ENCODE data around the gene SUGT1.
A peak's percentile ranks its signal among the peaks of the same experiment; 100 is the strongest.
"Not testable (repeated sequence)": the region's sequence is repeated elsewhere in the genome, so short reads cannot be mapped to it uniquely, and the experiment has no call there.

Gene SUGT1

DNA sequence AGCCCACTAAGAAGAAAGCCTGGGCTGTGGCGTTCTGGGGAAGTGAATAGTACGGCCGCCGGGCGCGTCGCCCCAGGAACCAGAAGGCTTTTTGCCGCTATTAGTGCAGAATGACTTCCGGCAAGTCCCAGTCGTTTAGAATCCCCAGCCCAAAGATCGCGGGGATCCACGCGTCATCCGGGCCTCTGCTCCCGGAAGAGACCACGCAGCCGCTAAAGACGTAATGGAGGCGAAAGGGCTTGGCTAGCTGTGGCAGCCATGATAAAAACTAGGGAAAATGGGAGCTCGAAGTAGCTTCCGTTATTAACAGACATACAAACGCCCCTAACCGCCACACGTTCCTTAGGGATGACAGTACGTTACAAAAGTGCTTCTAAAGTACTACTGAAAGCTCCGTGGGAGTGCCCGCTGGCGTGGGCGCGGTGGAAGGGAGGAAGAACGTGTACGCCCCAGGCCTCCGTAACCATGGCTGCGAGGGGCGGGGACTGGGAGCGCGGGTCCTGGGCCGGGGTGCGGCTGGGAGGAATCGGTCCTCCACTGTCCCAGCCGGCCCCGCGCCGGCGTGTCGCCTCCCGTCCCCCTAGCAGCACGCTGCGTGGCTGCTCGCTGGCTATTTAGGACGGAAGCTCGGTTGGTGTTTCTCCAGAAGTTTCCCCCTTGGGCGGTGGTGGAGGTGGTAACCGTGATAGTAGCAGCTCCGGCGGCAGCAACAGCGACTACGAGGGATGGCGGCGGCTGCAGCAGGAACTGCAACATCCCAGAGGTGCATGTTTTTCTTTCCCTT lies at the start of gene SUGT1:
TSS of gene SUGT1 (plus strand) at position 641 of the 784 bp plus-strand sequence. CDS start at position 726, 85 bp downstream.
- peak; percentile 93 for DNase-seq (ENCODE audit: low read depth)

DNA sequence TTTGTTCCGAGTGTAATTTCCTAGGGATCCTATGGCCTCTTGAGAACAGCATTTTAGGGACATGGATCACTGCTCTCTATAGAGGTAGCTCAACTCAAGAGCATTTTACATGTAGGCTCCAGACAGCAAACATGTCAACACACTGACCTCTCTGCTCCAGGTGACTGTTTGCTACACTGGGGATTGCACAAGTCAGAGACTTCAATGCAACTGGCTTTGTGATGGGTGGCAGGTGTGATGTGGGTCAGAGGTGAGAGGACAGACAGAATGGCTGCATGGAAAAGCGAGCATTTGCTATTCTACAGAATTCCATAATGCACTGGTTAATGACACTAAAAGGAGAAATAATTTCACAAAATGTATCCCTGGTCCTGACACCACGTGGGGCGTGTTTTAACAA lies 49.3 kb upstream of the SUGT1 start:
- not testable (repeated sequence) for DNase-seq (ENCODE audit: low read depth)

DNA sequence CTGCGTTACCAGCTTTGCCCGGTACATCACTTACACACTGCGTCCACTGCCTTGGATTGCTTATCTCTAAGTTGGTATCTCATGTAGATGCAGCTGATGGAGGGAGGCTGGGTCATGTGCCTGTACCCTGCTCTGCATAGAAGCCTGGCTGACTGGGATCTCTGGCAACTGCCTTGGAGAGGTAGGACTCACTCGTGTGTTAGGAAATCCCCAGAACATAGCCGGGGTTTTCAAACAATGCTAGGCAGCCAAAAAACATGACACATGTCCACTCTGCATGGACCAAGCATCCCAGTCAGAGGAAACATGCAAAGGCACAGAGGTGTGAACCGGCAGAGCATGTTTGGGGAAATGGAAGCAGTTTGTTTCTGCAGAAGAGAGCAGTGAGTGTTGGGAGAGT lies 46.5 kb upstream of the SUGT1 start:
- DNase-seq (ENCODE audit: low read depth), result not testable (repeated sequence)

DNA sequence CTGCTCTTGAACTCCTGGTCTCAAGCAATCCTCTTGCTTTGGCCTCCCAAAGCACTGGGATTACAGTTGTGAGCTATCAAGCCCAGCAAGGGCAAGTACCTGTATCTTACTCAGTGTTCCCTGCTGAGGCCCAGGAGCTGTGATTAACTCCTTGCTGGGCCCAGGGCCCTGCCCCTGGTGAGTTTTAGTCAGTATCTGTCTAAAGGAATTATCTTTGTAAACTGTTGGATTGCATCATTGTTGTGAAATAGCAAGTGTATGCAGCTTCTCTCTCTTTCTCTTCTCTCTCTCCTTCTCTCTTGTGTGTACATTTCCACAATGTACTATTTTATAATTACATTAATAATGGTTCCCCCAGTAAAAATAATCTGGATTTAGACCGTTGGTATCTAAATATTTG lies 45.8 kb upstream of the SUGT1 start:
- DNase-seq (ENCODE audit: low read depth), result not testable (repeated sequence)

DNA sequence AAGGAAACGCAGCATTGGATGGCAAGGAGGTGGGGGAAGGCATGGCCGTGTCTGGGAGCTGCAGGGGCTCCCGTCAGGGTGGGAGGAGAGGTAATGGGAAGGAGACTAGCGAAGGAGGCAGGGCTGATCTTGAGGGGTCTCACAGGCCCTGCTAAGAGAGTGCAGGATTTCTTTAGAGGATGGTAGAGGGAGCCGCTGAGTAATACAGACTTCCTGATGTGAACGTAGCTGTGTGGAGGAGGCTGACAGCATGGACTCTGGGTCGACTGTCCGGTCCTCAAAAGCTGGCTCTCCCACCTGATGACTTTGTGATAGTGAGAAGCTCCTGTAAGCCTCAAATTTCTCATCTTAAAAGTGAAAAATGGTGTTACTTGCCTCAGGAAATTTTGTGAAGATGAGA lies 44.5 kb upstream of the SUGT1 start:
- not testable (repeated sequence) for DNase-seq (ENCODE audit: low read depth)

DNA sequence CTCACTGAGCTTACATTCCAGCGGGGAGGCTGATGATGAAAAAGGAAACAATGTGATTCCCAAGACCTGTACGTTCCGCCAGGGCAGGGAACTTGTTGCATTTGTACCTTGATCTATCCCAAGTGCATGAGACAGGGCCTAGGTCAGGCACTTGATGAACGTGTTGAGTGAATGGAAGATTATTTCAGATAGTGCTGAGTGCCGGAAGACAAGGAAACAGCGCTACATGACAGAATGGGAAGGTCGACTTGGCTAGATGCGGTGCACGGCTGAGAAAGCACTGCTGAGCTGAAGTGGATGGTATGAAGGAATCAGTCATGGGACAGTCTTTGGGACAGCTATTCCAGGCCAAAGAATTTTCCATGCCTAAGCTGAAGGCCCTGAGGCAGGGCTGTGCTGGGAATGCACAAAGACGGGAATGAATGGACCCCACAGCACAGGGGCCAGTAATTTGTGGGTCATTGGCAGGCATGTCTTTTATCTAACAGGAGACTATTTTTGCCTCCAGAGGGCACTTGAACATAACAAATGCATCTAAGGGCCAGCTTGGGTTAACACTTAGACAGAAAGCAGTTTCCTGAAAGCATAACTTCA lies 43.5 kb upstream of the SUGT1 start:
- not testable (repeated sequence) for DNase-seq (ENCODE audit: low read depth)

DNA sequence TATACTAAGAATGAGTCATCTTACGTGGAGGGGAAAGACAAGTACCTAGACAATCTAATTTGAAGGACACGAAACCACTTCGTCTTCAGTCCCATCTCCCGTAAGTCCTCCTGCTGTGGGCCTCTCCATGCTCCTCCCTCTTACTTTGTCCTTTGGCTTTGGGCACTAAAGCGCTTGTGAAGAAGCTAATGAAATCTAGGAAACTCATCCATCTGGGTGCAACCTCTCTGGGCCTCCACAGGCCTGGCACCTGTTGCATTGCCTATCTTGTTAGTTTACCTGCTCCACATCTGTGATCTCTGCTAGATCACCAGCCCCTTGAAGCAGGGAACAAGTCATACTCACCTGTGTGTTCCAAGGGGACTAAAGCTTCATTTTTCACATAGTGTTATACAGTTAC lies 42.5 kb upstream of the SUGT1 start:
- not testable (repeated sequence) for DNase-seq (ENCODE audit: low read depth)

DNA sequence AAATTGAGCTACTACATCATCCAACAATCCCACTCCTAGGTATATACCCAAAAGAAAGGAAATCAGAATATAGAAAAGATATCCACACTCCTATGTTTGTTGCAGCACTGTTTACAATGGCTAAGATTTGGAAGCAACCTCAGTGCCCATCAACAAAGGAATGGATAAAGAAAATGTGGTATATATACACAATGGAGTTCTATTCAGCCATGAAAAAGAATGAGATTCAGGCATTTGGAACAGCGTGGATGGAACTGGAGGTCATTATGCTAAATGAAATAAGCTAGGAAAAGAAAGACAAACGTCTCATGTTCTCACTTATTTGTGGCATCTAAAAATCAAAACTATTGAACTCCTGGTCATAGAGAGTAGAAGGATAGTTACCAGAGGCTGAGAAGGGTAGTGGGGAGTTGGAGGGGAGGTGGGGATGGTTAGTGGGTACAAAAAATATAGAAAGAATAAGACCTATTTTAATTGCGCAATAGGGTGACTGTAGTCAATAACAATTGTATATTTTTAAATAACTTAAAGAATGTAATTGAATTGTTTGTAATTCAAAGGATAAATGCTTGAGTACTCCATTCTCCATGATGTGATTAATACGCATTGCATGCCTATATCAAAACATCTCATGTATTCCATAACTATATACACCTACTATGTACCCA lies 37.4 kb upstream of the SUGT1 start:
- DNase-seq (ENCODE audit: low read depth), result no peak

DNA sequence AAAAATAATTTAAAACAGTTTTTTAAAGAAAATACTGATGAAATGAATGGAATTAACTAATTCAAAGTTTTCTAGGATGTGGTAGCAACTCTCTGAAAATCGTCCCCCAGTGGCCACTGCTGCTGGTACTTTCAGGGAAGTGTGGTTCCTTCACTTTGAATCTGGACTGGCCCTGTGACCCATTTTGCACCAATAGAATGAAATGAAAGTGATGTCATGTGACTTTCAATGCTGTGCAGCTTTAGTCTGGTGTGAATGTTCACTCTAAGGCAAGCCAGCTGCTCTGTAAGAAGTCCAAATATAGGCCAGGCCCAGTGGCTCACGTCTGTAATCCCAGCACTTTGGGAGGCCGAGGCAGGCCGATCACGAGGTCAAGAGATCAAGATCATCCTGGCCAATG lies 36.8 kb upstream of the SUGT1 start:
- DNase-seq (ENCODE audit: low read depth), result no peak

DNA sequence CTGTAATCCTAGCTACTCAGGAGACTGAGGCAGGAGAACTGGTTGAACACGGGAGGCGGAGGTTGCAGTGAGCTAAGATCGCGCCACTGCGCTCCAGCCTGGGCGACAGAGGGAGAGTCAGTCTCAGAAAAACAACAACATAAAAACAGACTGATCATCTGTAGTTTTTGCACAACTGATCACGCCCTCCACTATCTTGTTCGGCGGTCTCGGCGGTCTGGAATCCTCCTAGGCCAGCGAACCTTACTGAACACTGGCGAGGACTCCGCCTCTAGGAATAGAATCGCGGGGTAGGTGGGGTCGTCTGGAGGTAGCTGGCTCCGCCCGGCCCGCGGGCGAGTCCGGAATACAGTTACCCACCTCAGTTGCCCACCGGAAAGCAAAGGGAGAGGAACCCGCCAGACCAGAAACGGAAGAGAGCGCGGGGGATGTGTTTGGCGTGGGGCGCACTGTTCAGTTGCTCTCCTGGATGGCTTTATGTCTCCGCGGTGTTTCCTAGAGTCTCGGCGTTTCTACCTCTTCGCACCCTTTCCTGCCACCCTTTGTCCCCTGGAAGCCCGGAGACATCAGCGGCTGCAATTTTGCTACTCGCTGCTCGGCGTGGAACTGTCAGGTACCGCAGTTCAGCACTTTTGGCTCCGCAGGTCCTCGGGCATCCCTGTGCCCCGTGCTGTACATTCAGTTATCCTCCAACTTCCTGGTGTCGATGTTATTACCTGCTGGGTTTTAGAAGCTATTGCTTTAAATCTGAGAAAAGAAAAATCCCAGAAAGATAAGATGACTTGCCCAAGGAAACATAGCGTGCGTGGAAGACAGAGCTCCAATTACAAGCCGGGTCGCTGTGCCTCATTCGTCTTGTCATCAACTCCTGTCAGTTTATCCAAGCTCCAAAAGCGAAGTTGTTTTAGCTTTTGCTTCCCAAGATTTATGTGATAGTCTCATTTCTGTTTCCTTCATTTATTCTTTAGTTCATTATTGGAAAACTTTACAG lies 35.3 kb upstream of the SUGT1 start:
- DNase-seq (ENCODE audit: low read depth), result peak; percentile 73

DNA sequence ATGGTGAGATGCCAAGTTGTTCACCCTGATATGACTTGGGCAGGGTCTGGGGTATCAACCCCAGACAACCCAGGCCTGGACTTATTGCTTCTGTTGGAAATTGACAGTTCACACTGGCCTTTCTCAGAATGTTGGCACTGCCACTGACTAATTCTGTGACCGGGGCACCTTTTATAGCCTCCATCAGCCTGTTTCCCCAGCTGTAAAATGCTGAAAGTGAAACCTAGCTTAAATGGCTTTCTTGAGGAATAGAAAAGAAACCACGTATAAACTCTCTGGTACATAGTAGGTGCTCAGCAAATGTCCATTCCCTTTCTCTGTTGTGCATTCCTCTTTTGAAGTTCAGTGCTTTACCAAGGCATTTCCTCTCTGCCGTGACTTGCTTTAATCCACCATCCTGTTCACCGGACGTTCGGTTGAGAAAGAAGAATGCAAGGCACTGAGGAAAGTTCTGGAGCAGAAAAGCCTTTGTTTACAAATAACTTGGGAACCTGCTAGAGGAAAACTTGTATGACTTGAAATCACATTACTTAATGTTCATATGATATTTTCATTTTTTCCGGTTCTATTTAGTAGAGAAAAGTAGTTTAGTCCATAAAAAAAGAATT lies 21.4 kb upstream of the SUGT1 start:
- DNase-seq (ENCODE audit: low read depth), result not testable (repeated sequence)

DNA sequence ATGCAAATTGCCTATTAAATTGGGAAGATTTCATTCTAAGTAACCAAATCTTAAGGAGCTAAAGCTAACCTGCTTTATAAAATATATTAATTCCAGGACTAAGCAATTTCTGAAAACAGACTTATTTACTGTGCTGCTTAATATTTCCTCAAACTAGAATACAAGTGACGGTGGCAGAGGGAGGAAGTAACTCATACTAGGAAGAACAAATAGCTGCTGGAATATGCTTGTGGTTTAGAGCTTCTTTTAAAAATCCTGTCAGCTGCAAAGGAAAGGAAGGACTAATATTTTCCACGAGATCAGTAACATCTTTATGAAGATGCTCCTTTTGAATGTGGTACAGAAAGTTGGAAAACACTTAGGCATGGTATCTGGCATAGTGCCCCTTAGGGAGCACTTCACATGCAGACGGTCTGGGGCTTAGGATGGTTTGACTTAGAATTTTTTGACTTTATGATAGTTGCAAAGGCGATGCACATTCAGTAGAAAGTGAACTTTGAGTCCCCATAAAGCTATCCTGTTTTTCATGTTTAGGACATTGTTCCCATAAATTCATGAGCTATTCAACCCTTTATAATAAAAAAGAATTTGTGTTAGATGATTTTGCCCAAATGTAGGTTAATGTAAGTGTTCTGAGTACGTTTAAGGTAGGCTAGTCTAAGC lies 13.8 kb upstream of the SUGT1 start:
- DNase-seq (ENCODE audit: low read depth), result no peak

DNA sequence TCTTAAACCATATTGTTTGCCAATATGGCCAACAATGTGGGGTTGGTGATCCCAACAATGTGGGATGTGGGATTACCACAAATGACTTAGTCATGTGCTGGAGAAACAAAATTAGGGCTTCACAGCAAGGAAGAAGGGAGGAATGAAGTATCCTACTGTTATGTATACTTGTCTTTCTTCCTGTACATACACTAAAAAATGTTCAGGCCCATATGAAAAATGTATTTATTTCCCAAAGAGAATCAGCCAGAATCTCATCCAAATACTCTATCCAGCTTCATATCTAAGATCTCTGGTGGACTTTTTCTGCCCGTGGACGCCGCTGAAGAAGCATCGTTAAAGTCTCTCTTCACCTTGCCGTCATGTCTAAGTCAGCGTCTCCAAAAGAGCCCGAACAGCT lies 10.5 kb upstream of the SUGT1 start, which contains the start of gene HNRNPA1L2:
TSS of gene HNRNPA1L2 (plus strand) at position 301 of the 400 bp plus-strand sequence. CDS start at position 363, 62 bp downstream.
- DNase-seq (ENCODE audit: low read depth), result no peak

DNA sequence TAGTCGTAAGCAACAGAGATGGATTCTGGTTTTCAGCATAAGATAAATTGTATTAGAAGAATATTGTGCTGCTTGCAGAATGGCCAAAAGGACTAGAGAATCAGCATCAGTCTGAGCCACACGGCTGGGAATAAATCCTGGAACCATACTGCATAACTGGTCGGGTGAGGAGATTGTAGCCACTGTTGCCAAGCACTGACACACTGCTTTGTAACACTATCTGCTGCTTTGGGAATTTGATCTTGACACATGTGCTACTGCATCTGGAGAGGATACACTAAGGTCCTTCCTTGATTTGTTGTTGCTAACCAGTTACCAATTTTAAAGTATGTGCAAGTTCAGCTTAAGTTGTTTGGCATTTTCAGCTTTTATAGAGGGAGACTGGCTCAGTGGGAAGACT lies 8.5 kb upstream of the SUGT1 start:
- no peak for DNase-seq (ENCODE audit: low read depth)

DNA sequence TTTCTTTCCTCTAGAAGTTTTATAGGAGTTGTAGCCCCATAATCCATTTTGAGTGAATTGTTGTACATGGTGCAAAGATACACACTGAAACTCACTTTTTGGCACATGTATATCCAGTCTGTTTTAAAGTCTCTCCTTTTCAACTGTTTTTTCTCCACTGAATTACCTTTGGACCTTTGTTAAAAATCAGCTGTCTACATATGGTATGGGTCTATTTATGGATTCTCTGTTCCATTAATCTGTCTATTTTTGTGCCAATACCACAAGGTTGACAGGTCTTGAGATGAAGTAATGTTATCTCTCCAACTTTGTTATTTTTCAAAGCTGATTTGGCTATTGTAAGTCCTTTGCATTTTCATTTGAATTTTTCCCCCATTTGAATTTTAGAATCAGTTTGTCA lies 5.7 kb upstream of the SUGT1 start:
- no peak for DNase-seq (ENCODE audit: low read depth)

DNA sequence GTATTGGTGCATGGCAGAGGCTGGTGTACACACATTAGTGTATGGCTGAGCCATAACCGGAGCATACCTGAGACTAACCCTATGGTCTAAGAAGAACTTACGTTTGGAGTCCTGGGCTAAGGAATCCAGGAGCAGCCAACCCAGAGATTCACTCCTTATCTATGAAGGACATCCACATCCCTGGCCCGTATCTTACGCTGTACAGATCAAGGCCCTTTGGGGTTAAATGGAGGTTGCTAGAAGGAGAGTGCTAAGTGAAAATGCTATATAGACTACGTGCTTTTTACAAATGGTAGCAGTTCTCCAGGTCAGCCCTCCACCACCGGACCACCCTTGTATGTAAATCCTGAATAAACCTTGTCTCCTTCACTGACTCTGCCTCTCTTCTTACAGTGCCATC lies 1.9 kb upstream of the SUGT1 start:
- no peak for DNase-seq (ENCODE audit: low read depth)

DNA sequence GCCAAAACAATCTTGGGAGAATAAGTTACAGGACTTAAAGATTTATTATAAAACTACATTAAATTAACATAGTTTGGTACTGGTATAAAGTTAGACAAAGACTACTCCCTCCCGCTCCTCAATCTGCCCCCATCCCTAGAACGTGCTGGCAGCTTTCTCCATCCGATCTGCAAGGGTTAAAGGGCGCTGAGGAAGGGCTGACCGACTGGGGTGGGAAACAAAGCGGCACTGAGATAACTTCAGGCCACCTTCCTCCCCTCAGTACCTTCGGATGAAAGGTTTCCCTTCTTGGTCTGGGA lies 790 bp upstream of the SUGT1 start:
- no peak for DNase-seq (ENCODE audit: low read depth)

DNA sequence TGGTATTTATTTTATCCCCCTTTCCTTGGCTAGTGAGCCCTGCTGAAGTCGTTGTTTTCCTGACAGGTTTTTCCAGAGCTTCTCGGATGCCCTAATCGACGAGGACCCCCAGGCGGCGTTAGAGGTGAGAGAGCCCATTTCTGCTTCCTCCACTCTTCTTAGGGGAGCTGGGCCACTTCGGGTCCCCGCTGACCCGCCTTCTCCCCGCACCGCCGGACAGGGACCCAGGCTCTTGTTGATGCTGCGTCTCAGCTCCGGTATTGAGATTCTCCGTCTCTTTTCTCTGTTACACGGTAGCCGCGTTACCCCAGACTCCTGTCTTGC lies 306 bp downstream of the SUGT1 start:
- DNase-seq (ENCODE audit: low read depth), result no peak

DNA sequence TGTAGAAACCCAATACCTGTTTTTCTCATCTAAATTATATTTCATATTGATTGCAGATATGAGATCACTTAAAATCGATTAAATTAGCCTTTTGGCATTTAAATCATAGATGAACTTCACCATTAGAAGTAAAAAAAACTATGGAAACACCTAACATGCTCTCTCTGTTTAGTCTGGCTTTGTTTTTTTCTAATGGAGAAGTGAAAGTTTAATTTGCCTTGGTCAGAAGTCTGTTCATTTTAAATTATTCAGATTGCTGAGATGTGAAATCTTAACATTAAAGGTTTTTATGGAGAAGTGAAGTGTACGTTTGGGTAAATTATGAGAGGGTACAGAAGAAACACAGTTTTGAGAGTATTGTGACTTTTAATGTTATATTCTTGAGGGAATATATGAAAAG lies 6.7 kb downstream of the SUGT1 start:
- no peak for DNase-seq (ENCODE audit: low read depth)

DNA sequence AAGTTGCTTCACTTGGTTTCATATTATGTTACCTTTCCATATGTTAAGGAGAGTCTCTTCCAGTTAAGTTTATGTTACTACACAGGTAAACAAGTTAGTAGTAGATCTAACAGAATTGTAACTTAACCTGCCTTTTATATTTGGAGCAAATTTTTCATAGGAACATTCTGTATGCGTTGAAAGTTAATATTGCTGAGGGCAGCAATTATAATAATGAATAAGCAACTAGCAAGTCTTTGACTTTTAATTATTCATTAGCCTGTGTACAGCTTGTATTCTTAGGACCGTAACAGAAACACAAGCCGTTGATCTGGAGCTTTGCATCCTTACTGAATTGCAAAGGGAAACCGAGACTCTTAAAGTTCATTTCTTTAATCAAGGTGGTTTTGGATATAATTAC lies 11.6 kb downstream of the SUGT1 start:
- no peak for DNase-seq (ENCODE audit: low read depth)

DNA sequence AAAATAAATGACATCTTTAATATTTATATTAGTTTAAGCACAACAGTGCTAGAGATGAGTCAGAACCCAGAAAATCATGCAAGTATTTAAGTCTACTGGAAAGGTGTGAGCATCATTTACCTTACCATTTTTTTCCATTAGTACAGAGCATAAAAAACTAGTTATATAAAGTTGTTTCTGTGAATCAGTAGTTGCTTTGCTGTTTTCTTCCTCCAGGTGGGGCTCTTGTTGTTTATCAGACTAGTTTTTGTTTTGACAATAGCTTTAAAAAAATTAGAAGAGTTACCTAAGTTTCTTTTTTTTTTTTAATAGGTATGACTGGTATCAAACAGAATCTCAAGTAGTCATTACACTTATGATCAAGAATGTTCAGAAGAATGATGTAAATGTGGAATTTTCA lies 12.7 kb downstream of the SUGT1 start:
- no peak for DNase-seq (ENCODE audit: low read depth)
